Erythroblast (primary cell): ENCODE data around the gene ATP1A4.

Experiments used
- GATA1 ChIP-seq: IDR thresholded peaks from 2 replicates; pipeline ENCODE4 v1.6.1; 2011; ENCODE audit warnings: low read depth, mild to moderate bottlenecking, control low read depth, low read length, moderate library complexity
- POLR2A ChIP-seq: IDR thresholded peaks from 2 replicates; pipeline ENCODE4 v1.6.1; 2011; ENCODE audit warnings: mild to moderate bottlenecking, low read length

DNA sequence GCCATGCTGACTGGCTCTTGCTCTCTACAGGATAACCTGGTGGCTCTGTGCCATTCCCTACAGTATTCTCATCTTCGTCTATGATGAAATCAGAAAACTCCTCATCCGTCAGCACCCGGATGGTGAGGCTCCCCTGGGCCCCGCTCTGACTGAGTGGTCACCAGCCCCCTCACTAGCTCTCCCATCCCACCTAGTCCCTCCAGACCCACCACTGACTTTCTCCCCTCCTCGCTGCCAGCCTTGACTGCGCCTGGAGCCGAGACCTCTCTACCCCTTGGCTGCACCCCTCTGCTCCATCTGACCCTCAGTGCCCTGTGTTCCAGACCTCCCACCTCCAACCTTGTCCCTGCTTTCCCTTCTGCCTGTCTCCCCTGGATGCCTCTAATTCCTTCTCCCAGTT is 34.8 kb downstream of the ATP1A4 start:
- TF ChIP-seq POLR2A (no peak), GATA1 (no peak)
